K562 (cell line): ENCODE results near the gene ZCCHC4. TPM values are rescaled to one million over a fixed set of nuclear protein-coding genes. Genes with fewer than 3 reads are reported as not detected.

Experiments used
- ATAC-seq: fragments of 200-7000 bp; cut with Tn5 transposase; 3 replicates; pipeline ENCODE4 v1.9.1; 2020; ENCODE audit warnings: moderate library complexity
- BruUV-seq: library from RNA; stranded (reverse); fragments of 400-500 nt; replicated peaks from 2 replicates; lab custom pipeline; 2021; lab: Mats Ljungman, UMichigan
- CTCF ChIA-PET: fragments of 300-600 bp; formaldehyde crosslinking; extraction: SDS; loops from one replicate; lab custom pipeline; 2021; ENCODE audit warnings: low intra/inter-chr PET ratio; lab: Yijun Ruan, JAX
- POLR2A ChIA-PET: fragments of 300-600, 350-650 bp; sonication (Branson Sonifier 250); formaldehyde crosslinking; extraction: SDS; loops from one replicate; lab custom pipeline; 2021; ENCODE audit warnings: antibody characterized with exemption, inconsistent platforms; lab: Yijun Ruan, JAX
- DNase-seq, 4 experiments: peaks; one replicate each; pipeline versions ENCODE4 v3.0.0 to v3.0.0-alpha.2; 2011 to 2018; ENCODE audit warnings: low spot score in 3 of 4, mixed read lengths in 3 of 4; ENCODE audit errors: extremely low read depth in 1 of 4
- FAIRE-seq: peaks from 2 replicates; lab custom pipeline; 2011; peaks lifted over from hg19 to GRCh38; lab: Jason Lieb, UNC
- H2AFZ ChIP-seq: 2 replicates; pipeline ENCODE4 v1.6.0; 2011; ENCODE audit warnings: low read depth, low read length, control low read depth, inconsistent platforms
- H3K27ac ChIP-seq: fragments of 200-600 bp; 3 replicates; pipeline ENCODE4 v1.8.0; 2011; ENCODE audit warnings: low read depth, mild to moderate bottlenecking, control low read depth, inconsistent platforms, low read length, moderate library complexity, mixed read lengths; ENCODE audit errors: extremely low read depth
- H3K27me3 ChIP-seq, 2 experiments: fragments of 300-600 bp in 1 of 2; 2 replicates in 1 of 2; 3 replicates in 1 of 2; pipeline versions ENCODE4 v1.6.0 to v1.8.0; 2011; ENCODE audit warnings: inconsistent platforms in 2 of 2, low read length in 2 of 2, mild to moderate bottlenecking in 1 of 2, mixed read lengths in 1 of 2, moderate library complexity in 1 of 2; ENCODE audit not compliant: control insufficient read depth in 2 of 2, insufficient read depth in 2 of 2
- H3K36me3 ChIP-seq: fragments of 300-600 bp; 3 replicates; pipeline ENCODE4 v1.8.0; 2011; ENCODE audit warnings: mild to moderate bottlenecking, low read length, inconsistent platforms; ENCODE audit not compliant: control insufficient read depth, insufficient read depth
- H3K4me1 ChIP-seq, 2 experiments: fragments of 200-600 bp in 1 of 2; replicated peaks in 1 of 2; 2 replicates in 1 of 2; 3 replicates in 1 of 2; pipeline versions ENCODE4 v1.5.1 to v1.8.0; 2011; ENCODE audit warnings: inconsistent platforms in 2 of 2, low read length in 2 of 2, mild to moderate bottlenecking in 1 of 2, mixed read lengths in 1 of 2, moderate library complexity in 1 of 2; ENCODE audit not compliant: control insufficient read depth in 2 of 2, insufficient read depth in 2 of 2
- H3K4me2 ChIP-seq: 2 replicates; pipeline ENCODE4 v1.6.1; 2011; ENCODE audit warnings: low read length, control low read depth, inconsistent platforms, mixed read lengths; ENCODE audit not compliant: insufficient read depth
- H3K4me3 ChIP-seq: fragments of 200-600 bp; sonication (generic), shearing (Covaris generic); 2 replicates; pipeline ENCODE4 v1.5.1; 2016; ENCODE audit warnings: control low read depth, inconsistent platforms
- H3K79me2 ChIP-seq: fragments of 200-600 bp; 3 replicates; pipeline ENCODE4 v1.8.0; 2011; ENCODE audit warnings: low read length, inconsistent platforms; ENCODE audit not compliant: control insufficient read depth, insufficient read depth
- H3K9ac ChIP-seq, 2 experiments: 2 replicates each; pipeline versions ENCODE4 v1.6.0 to v1.6.1; 2011; ENCODE audit warnings: low read depth in 2 of 2, low read length in 2 of 2, control low read depth in 1 of 2, inconsistent platforms in 1 of 2, mild to moderate bottlenecking in 1 of 2, mixed read lengths in 1 of 2; ENCODE audit not compliant: insufficient read depth in 1 of 2
- H3K9me1 ChIP-seq: one replicate; pipeline ENCODE4 v1.6.0; 2011; ENCODE audit warnings: inconsistent platforms, mild to moderate bottlenecking, low read length, moderate library complexity; ENCODE audit not compliant: control insufficient read depth, insufficient read depth
- H3K9me3 ChIP-seq: replicated peaks from 2 replicates; pipeline ENCODE4 v1.5.1; 2011; ENCODE audit warnings: low read depth, low read length, inconsistent platforms; ENCODE audit not compliant: control insufficient read depth, insufficient read depth
- H4K20me1 ChIP-seq: replicated peaks from 2 replicates; pipeline ENCODE4 v1.6.1; 2011; ENCODE audit warnings: low read length, inconsistent platforms, mixed read lengths; ENCODE audit not compliant: control insufficient read depth, insufficient read depth
- KLF13 ChIP-seq: fragments of 450-650 bp; IDR thresholded peaks from 2 replicates; pipeline ENCODE4 v1.6.1; 2016; ENCODE audit warnings: missing genetic modification characterization, low read depth, mild to moderate bottlenecking, missing compliant biosample characterization, moderate library complexity, borderline replicate concordance
- MITF ChIP-seq: IDR thresholded peaks from 2 replicates; pipeline ENCODE4 v1.6.1; 2014; ENCODE audit warnings: antibody characterized with exemption
- SIN3A ChIP-seq, 2 experiments: fragments of 150-350 bp in 1 of 2; IDR thresholded peaks; 2 replicates each; pipeline ENCODE4 v1.6.1; 2011 to 2016; ENCODE audit warnings: borderline replicate concordance in 2 of 2, low read depth in 2 of 2, low read length in 2 of 2, mild to moderate bottlenecking in 2 of 2, moderate library complexity in 2 of 2; ENCODE audit not compliant: control insufficient read depth in 1 of 2
- WGBS: fragments of 100-300 bp; shearing (Covaris generic); methylation state at CpG from one replicate; pipeline ENCODE4 v1.1.6; 2016; ENCODE audit warnings: low coverage, mixed read lengths; ENCODE audit not compliant: insufficient coverage; ENCODE audit errors: missing lambda C conversion rate; 5-methylcytosine and 5-hydroxymethylcytosine counted together
- in situ Hi-C: fragments of 300-500 bp; cut with MboI; formaldehyde crosslinking; loops from 4 replicates; pipeline ENCODE4 v1.15.0; 2018; ENCODE audit warnings: inconsistent platforms, mixed read lengths
- intact Hi-C: fragments of 100-400 bp; cut with micrococcal nuclease; formaldehyde crosslinking; loops from 2 replicates; pipeline ENCODE4 v1.14.2; 2022
- polyA plus RNA-seq, 8 experiments: library from polyadenylated mRNA; depleted of rRNA in 4 of 8; stranded (reverse) in 5 of 8; unstranded in 3 of 8; fragments of >200 nt; fragmentation: Nextera tagmentation in 2 of 8; fragmentation: Illumina TruSeq in 1 of 8; extraction: Ambion mirVana in 2 of 8; extraction: Trizol in 1 of 8; gene quantifications; 2 replicates each; pipeline versions ENCODE4 v1.2.1 to v1.2.3, GENCODE V29; 2011 to 2014; ENCODE audit warnings: inconsistent platforms in 1 of 8, missing spikeins in 1 of 8
- total RNA-seq, 7 experiments: library from RNA; depleted of rRNA in 6 of 7; stranded (reverse); fragments of >200 nt in 6 of 7; fragmentation: Illumina TruSeq in 2 of 7; extraction: Trizol in 2 of 7; gene quantifications; 2 replicates each; pipeline versions ENCODE4 v1.2.1 to v1.2.3, GENCODE V29; 2011 to 2021; ENCODE audit warnings: low replicate concordance in 1 of 7

ZCCHC4 gene
- total and polyA plus RNA-seq, 9 of the 15 experiments (the other 6 are each of a cell fraction or from before 2014, with no cell fraction given): 5.3 to 26.1 (median 15.2) TPM

DNA sequence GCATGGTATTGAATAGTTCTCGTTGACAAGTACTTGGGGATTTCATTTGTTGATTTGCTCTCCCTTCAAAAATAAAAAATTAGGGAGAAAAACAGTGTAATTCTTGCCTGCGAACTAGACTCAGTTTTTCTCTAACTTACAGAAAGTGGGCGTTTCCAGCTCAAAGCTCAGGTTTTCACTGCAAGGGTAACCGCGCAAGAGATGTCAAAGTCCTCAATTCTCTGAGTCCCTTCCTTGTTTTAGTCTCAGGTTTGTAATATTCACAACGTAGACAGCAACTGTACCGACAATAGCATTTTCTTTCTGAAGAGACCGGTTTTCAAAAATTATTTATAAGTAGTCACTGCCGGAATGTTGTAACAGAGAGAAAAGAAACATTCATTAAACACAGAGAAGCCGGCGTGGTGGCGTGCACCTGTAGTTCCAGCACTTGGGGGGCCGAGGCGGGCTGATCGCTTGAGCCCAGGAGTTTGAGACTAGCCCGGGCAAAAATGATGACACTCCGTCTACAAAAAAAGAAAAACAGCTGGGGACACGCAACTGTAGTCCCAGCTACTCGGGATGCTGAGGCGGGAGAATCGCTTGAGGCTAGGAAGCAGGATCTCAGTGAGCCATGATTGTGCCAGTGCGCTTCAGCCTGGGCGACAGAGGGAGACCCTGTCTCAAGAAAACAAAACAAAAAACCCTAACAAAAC lies 774 bp downstream of the ZCCHC4 start:
- Histone ChIP-seq H2AFZ (peak overlapping the region; percentile 99), H3K4me1 (peaks cover 9 to 10% of the 10 kb centered on the region in 2 experiments; a peak in 4 of 5 replicates), H3K27me3 (no peaks in the 10 kb centered on the region), H3K9ac (peak overlapping the region; percentile 93 to 99), H3K4me3 (peak overlapping the region; percentile 67), H3K9me1 (no peaks in the 10 kb centered on the region), H3K36me3 (peaks cover 39% of the 10 kb centered on the region; the same call in 2 of the 3 replicates), H3K79me2 (peaks cover 18% of the 10 kb centered on the region), H3K9me3 (no peaks in the 10 kb centered on the region), H3K27ac (peak overlapping the region; percentile 79), H4K20me1 (no peaks in the 10 kb centered on the region), H3K4me2 (peak overlapping the region; percentile 90)
- 48% methylated on average over 23 of the region's 23 CpGs for WGBS
- ChIA-PET CTCF (interaction anchor here (1.2 kb wide), 1 partner anchor 78 kb away, joined by 3 read pairs; no protein-coding TSS in a partner anchor), POLR2A (interaction anchor here (0.6 to 1.7 kb wide), 8 partner anchors 11 to 153 kb away, joined by 3 to 5 read pairs (median 4); partner anchors contain the start of gene SEPSECS)
- intact Hi-C loops: loop anchor here (2.0 to 5.0 kb wide), 2 partner anchors 64 to 79 kb away; partner anchors contain the start of genes ANAPC4 and PI4K2B
- ATAC-seq (no peak), FAIRE-seq (no peak), DNase-seq (no peak)
- in situ Hi-C loops: no loop called here
- TF ChIP-seq SIN3A (IDR thresholded peaks at IDR 0.05; ENCODE audit: borderline replicate concordance in 2 of 2, control insufficient read depth in 1 of 2, low read depth in 2 of 2, low read length in 2 of 2) (0 out of 4 replicates have a peak, but pooled peaks of 1 of the 2 experiments have one; percentile 13), MITF (no peak), KLF13 (tag) (peak; percentile 64; the same call in 1 of the 2 replicates)
- BruUV-seq: no TSS peak
